Prostate gland (tissue), 2 donors: ENCODE data around the gene LMTK3. TPM values are rescaled to one million over a fixed set of nuclear protein-coding genes. Genes with fewer than 3 reads are reported as not detected.
A peak's percentile ranks its signal among the peaks of the same experiment; 100 is the strongest.

ENCODE experiments used
- DNase-seq: peaks from one replicate; pipeline ENCODE4 v3.0.0-alpha.2; 2019; ENCODE audit warnings: low spot score
- H3K27ac ChIP-seq, 2 donors: fragments of 200-600 bp; sonication (generic); 2 replicates each; pipeline ENCODE4 v1.5.1; 2017 to 2019
- H3K27me3 ChIP-seq: fragments of 200-600 bp; sonication (generic); replicated peaks from 2 replicates; pipeline ENCODE4 v1.5.1; 2019; ENCODE audit not compliant: insufficient read depth
- H3K36me3 ChIP-seq, 2 donors: fragments of 200-600 bp; sonication (generic); 1 replicate in 1 of 2; 2 replicates in 1 of 2; pipeline versions ENCODE4 v1.5.1 to v1.8.1; 2017 to 2019
- H3K4me1 ChIP-seq: fragments of 200-600 bp; sonication (generic); replicated peaks from 2 replicates; pipeline ENCODE4 v1.5.1; 2019
- H3K4me3 ChIP-seq, 2 donors: fragments of 200-600 bp; sonication (generic); 2 replicates each; pipeline ENCODE4 v1.5.1; 2017 to 2019
- H3K9me3 ChIP-seq: fragments of 200-600 bp; sonication (generic); 2 replicates; pipeline ENCODE4 v1.5.1; 2017
- POLR2A ChIP-seq: fragments of 450-650 bp; IDR thresholded peaks from one replicate; pipeline ENCODE4 v1.6.1; 2016; ENCODE audit warnings: antibody characterized with exemption, mild to moderate bottlenecking
- POLR2AphosphoS5 ChIP-seq: sonication (generic); formaldehyde crosslinking; IDR thresholded peaks from one replicate; pipeline ENCODE4 v1.6.1; 2017; ENCODE audit warnings: antibody characterized with exemption
- WGBS: methylation state at CpG from one replicate; pipeline ENCODE4 v1.1.5; 2018; 5-methylcytosine and 5-hydroxymethylcytosine counted together
- intact Hi-C: fragments of 100-400 bp; cut with DNase I; formaldehyde crosslinking; loops from one replicate; pipeline ENCODE4 v1.14.2; 2022
- total RNA-seq, 2 donors: library from RNA; depleted of rRNA; stranded (reverse); fragments of >200 nt; gene quantifications; one replicate each; pipeline ENCODE4 v1.1.0, GENCODE V29; 2016
- TF ChIP-seq, protein P1 (sequence below), 4 experiments: fragments of 200-600 bp in 2 of 4; fragments of 450-650 bp in 2 of 4; sonication (generic) in 2 of 4; IDR thresholded peaks; 1 replicate in 3 of 4; 2 replicates in 1 of 4; pipeline ENCODE4 v1.5.1; 2016 to 2019; ENCODE audit warnings: antibody characterized with exemption in 4 of 4, mild to moderate bottlenecking in 2 of 4, moderate library complexity in 2 of 4

The LMTK3 gene
- total RNA-seq, 2 donors from 2014 or later: 7.4 to 10.2 TPM

DNA sequence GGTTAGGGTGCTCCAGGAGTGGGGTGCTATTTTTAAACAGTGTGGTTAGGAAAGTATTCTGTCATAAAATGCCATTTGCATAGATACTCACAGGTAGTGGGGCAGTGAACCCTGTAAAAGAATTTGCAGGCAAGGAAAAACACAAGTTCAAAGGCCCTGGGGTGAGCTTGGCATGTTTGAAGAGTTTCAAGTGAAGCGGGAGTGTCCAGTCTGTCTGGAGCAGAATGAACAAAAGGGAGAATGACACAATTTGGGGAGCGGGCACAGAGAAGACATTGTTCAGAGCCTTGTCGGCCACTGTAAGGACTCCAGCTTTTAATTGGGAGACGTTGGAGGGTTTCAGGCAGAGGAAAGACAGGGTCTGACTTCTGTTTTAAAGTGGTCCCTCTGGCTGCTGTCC is 63.1 kb downstream of the LMTK3 start:
- H3K36me3 ChIP-seq: peaks cover 4 to 22% of the 10 kb centered on the region in 2 donors

DNA sequence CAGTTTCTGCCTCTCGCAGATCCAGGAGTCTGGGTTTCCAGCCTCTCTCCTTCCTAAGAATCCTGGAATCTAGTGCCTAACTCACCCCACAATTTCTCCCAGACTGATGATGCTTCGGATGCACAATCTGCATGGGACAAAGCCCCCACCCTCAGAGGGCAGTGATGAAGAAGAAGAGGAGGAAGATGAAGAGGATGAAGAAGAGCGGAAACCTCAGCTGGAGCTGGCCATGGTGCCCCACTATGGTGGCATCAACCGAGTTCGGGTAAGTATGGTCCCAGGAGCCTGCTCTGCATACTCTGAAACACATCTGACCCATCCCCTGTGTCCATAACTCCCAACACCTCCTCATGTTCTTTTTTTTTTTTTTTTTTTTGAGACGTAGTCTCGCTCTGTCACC is 65.1 kb downstream of the LMTK3 start:
- TF ChIP-seq, protein P1, sequence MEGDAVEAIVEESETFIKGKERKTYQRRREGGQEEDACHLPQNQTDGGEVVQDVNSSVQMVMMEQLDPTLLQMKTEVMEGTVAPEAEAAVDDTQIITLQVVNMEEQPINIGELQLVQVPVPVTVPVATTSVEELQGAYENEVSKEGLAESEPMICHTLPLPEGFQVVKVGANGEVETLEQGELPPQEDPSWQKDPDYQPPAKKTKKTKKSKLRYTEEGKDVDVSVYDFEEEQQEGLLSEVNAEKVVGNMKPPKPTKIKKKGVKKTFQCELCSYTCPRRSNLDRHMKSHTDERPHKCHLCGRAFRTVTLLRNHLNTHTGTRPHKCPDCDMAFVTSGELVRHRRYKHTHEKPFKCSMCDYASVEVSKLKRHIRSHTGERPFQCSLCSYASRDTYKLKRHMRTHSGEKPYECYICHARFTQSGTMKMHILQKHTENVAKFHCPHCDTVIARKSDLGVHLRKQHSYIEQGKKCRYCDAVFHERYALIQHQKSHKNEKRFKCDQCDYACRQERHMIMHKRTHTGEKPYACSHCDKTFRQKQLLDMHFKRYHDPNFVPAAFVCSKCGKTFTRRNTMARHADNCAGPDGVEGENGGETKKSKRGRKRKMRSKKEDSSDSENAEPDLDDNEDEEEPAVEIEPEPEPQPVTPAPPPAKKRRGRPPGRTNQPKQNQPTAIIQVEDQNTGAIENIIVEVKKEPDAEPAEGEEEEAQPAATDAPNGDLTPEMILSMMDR (IDR thresholded peaks at IDR 0.05): no peak
- TF ChIP-seq POLR2A: no peak
- no peak for TF ChIP-seq POLR2AphosphoS5
- Histone ChIP-seq H3K9me3 (no peaks in the 10 kb centered on the region), H3K27ac (peak overlapping the region in 1 of 2 donors; percentile 94), H3K36me3 (peaks cover 2 to 11% of the 10 kb centered on the region in 2 donors), H3K27me3 (no peaks in the 10 kb centered on the region), H3K4me3 (peak overlapping the region; percentile 82 to 93), H3K4me1 (peaks cover 4% of the 10 kb centered on the region)
- WGBS: 78% methylated on average over 7 of the region's 7 CpGs
- intact Hi-C loops: no loop called here
- DNase-seq: no peak

More for the DNA sequence above, 63.1 kb downstream of the LMTK3 start:
- Histone ChIP-seq H3K27me3 (no peaks in the 10 kb centered on the region), H3K4me1 (peaks cover 4% of the 10 kb centered on the region), H3K27ac (no peak overlapping the region), H3K9me3 (no peaks in the 10 kb centered on the region), H3K4me3 (no peak overlapping the region)
- TF ChIP-seq POLR2AphosphoS5 (no peak), POLR2A (no peak)
- TF ChIP-seq, protein P1 (IDR thresholded peaks at IDR 0.05): no peak
- 93% methylated on average over 4 of the region's 4 CpGs for WGBS
- intact Hi-C loops: no loop called here
- no peak for DNase-seq

DNA sequence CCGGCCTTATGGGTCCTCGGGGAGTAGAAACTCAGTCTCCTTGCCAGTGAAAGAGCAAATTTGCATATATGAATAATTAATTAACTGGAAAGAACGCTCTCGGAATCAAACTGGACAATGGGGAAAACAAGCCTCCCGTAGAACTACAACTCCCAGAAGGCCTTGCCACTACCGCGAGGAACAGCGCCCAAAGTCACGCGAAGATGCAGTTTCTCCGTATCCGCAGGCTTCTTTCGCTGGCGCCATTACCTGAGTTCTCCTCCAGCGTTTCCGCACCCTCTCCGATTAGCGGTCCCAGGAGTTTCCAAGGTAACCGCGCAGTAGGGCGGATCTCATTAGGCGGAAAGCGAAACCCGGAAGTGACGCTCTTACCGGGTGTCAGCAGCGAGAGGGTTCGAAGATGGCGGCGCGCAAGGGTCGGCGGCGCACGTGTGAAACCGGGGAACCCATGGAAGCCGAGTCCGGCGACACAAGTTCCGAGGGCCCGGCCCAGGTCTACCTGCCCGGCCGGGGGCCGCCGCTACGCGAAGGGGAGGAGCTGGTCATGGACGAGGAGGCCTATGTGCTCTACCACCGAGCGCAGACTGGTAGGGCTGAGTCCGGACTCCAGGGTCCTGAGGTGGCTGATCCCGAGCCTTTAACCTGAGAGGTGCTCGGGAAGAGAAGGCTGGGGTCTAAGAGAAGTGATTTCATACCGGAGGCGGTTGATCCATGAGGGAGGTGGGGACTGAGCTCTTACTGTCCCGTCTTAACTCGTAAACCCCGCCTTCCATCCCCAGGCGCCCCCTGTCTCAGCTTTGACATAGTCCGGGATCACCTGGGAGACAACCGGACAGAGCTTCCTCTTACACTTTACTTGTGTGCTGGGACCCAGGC is 65.8 kb downstream of the LMTK3 start, which contains the start of gene GRWD1:
TSS of gene GRWD1 (plus strand) at position 378 of the 876 bp plus-strand sequence. CDS start at position 401, 23 bp downstream.
- WGBS: under 1% methylated on average over 61 of the region's 61 CpGs
- no peaks in the 10 kb centered on the region for H3K27me3 ChIP-seq
- intact Hi-C loops: no loop called here
- peaks cover 0 to 4% of the 10 kb centered on the region in 2 donors for H3K36me3 ChIP-seq
- H3K9me3 ChIP-seq: no peaks in the 10 kb centered on the region
- DNase-seq: peak; percentile 92
- TF ChIP-seq POLR2AphosphoS5: peak; percentile 96
- peak; percentile 35 for TF ChIP-seq POLR2A
- TF ChIP-seq, protein P1 (IDR thresholded peaks at IDR 0.05): peak in 2 of 4 experiments; percentile 3 to 11
- peaks cover 4% of the 10 kb centered on the region for H3K4me1 ChIP-seq
- H3K27ac ChIP-seq: peak within 1 kb of the TSS; percentile 83 to 94
- H3K4me3 ChIP-seq: peak within 1 kb of the TSS; percentile 82 to 93

DNA sequence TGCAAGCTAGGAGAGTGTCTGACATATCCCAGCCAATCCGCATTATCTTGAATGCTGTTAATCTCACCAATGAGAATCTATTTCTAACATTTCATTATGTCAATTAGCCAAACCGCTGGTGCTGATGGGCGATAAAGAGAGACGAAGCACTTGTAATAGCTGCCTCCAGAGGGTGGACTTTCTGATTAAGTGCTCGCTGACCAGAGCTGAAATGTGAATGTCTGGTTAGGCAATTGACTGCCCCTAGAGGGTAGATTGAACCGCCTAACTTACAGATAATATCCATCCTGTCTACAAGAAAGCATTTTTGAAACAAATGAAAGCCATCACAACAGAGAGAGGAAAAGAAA is 66.4 kb downstream of the LMTK3 start:
- H3K27ac ChIP-seq: peak overlapping the region; percentile 83 to 94
- intact Hi-C loops: no loop called here
- peak; percentile 41 for DNase-seq

More for the DNA sequence above, 66.4 kb downstream of the LMTK3 start:
- Histone ChIP-seq H3K4me3 (peak overlapping the region; percentile 82 to 93), H3K27me3 (no peaks in the 10 kb centered on the region), H3K4me1 (peaks cover 4% of the 10 kb centered on the region), H3K9me3 (no peaks in the 10 kb centered on the region), H3K36me3 (no peaks in the 10 kb centered on the region)
- WGBS: 2% methylated on average over 6 of the region's 6 CpGs
- no peak for TF ChIP-seq POLR2A
- TF ChIP-seq, protein P1 (IDR thresholded peaks at IDR 0.05): peak in 3 of 4 experiments; percentile 30 to 74 (median 54)
